Measurements from ENCODE around the gene SENP2.

The SENP2 gene

GRCh38 chr3:185585859-185586685 lies at the start of gene SENP2:
SENP2 (plus strand) TSS chr3:185586295; CDS start chr3:185586414, 119 bp downstream.
- Histone ChIP-seq H3K4me3 (IDR thresholded peaks at IDR 0.05; ENCODE audit: insufficient read depth, low read depth, low read length) (peak within 1 kb of the TSS; percentile 85), H3K27me3 (ENCODE audit: insufficient read depth, low read depth) (no peaks in the 10 kb centered on the region), H3K9ac (peak within 1 kb of the TSS; percentile 92), H3K4me2 (peak within 1 kb of the TSS; percentile 94), H2AFZ (ENCODE audit: low read depth) (peak within 1 kb of the TSS; percentile 93), H3K79me2 (ENCODE audit: insufficient read depth, low read depth) (peaks cover 31% of the 10 kb centered on the region), H4K20me1 (ENCODE audit: insufficient read depth) (no peaks in the 10 kb centered on the region), H3K36me3 (ENCODE audit: insufficient read depth) (no peaks in the 10 kb centered on the region), H3K4me1 (ENCODE audit: low read depth, poor library complexity, severe bottlenecking) (peaks cover 16% of the 10 kb centered on the region), H3K27ac (peak within 1 kb of the TSS; percentile 85)
- TF ChIP-seq CTCF (conservative IDR thresholded peaks at IDR 0.05; ENCODE audit: low read depth, low read length): no peak

GRCh38 chr3:185537369-185537970 lies 48.6 kb upstream of the SENP2 start:
- Histone ChIP-seq H3K4me1 (ENCODE audit: low read depth, poor library complexity, severe bottlenecking) (peaks cover 17% of the 10 kb centered on the region), H3K27me3 (ENCODE audit: insufficient read depth, low read depth) (no peaks in the 10 kb centered on the region), H4K20me1 (ENCODE audit: insufficient read depth) (no peaks in the 10 kb centered on the region), H3K36me3 (ENCODE audit: insufficient read depth) (no peaks in the 10 kb centered on the region), H3K27ac (peak overlapping the region; percentile 18; the same call in 1 of the 2 replicates), H3K79me2 (ENCODE audit: insufficient read depth, low read depth) (no peaks in the 10 kb centered on the region), H3K9ac (no peak overlapping the region), H2AFZ (ENCODE audit: low read depth) (peak overlapping the region; percentile 74), H3K4me2 (peak overlapping the region; percentile 33; the same call in 1 of the 2 replicates), H3K4me3 (IDR thresholded peaks at IDR 0.05; ENCODE audit: insufficient read depth, low read depth, low read length) (no peak overlapping the region)
- no peak for TF ChIP-seq CTCF (conservative IDR thresholded peaks at IDR 0.05; ENCODE audit: low read depth, low read length)

- no peak overlapping the region for H3K9ac ChIP-seq
- no peak overlapping the region for H3K27ac ChIP-seq
- no peaks in the 10 kb centered on the region for H3K36me3 ChIP-seq (ENCODE audit: insufficient read depth)
- H3K4me1 ChIP-seq (ENCODE audit: low read depth, poor library complexity, severe bottlenecking): peaks cover 17% of the 10 kb centered on the region
- H3K4me2 ChIP-seq: no peak overlapping the region
- no peak for TF ChIP-seq CTCF (conservative IDR thresholded peaks at IDR 0.05; ENCODE audit: low read depth, low read length)
- no peaks in the 10 kb centered on the region for H4K20me1 ChIP-seq (ENCODE audit: insufficient read depth)
- no peak overlapping the region for H2AFZ ChIP-seq (ENCODE audit: low read depth)
- no peaks in the 10 kb centered on the region for H3K27me3 ChIP-seq (ENCODE audit: insufficient read depth, low read depth)
- H3K79me2 ChIP-seq (ENCODE audit: insufficient read depth, low read depth): no peaks in the 10 kb centered on the region
- H3K4me3 ChIP-seq (IDR thresholded peaks at IDR 0.05; ENCODE audit: insufficient read depth, low read depth, low read length): no peak overlapping the region
Measured at GRCh38 chr3:185539934-185540333, 46.2 kb upstream of the SENP2 start.

GRCh38 chr3:185540695-185541094 lies 45.4 kb upstream of the SENP2 start:
- H3K79me2 ChIP-seq (ENCODE audit: insufficient read depth, low read depth): no peaks in the 10 kb centered on the region
- TF ChIP-seq CTCF (conservative IDR thresholded peaks at IDR 0.05; ENCODE audit: low read depth, low read length): no peak
- no peak overlapping the region for H3K4me3 ChIP-seq (IDR thresholded peaks at IDR 0.05; ENCODE audit: insufficient read depth, low read depth, low read length)
- H3K36me3 ChIP-seq (ENCODE audit: insufficient read depth): no peaks in the 10 kb centered on the region
- H3K27me3 ChIP-seq (ENCODE audit: insufficient read depth, low read depth): no peaks in the 10 kb centered on the region
- no peak overlapping the region for H3K9ac ChIP-seq
- no peak overlapping the region for H2AFZ ChIP-seq (ENCODE audit: low read depth)
- H3K4me1 ChIP-seq (ENCODE audit: low read depth, poor library complexity, severe bottlenecking): peaks cover 17% of the 10 kb centered on the region
- H3K27ac ChIP-seq: no peak overlapping the region
- no peak overlapping the region for H3K4me2 ChIP-seq
- H4K20me1 ChIP-seq (ENCODE audit: insufficient read depth): no peaks in the 10 kb centered on the region

All from KMS-11 (cell line).